CD14-positive monocyte (primary cell): ENCODE results near the gene RAI2. TPM values are rescaled to one million over a fixed set of nuclear protein-coding genes. Genes with fewer than 3 reads are reported as not detected.

Experiments
- DNase-seq, 3 donors: peaks; one replicate each; pipeline ENCODE4 v3.0.0-alpha.2; 2011 to 2022
- H2AFZ ChIP-seq: 2 replicates; pipeline ENCODE4 v1.6.0; 2012; ENCODE audit warnings: mild to moderate bottlenecking, low read depth, low read length, inconsistent platforms; ENCODE audit not compliant: insufficient read depth, poor library complexity, severe bottlenecking
- H3K27ac ChIP-seq, 2 donors: 1 replicate in 1 of 2; 2 replicates in 1 of 2; pipeline ENCODE4 v1.5.1; 2012 to 2013; ENCODE audit warnings: low read length in 2 of 2, control low read depth in 1 of 2, inconsistent platforms in 1 of 2, low read depth in 1 of 2, mild to moderate bottlenecking in 1 of 2
- H3K27me3 ChIP-seq, 2 donors: one replicate each; pipeline versions ENCODE4 v1.6.0 to v1.6.1; 2011 to 2013; ENCODE audit warnings: low read length in 2 of 2; ENCODE audit not compliant: control insufficient read depth in 2 of 2, insufficient read depth in 2 of 2
- H3K36me3 ChIP-seq, 2 donors: replicated peaks in 1 of 2; 1 replicate in 1 of 2; 2 replicates in 1 of 2; pipeline versions ENCODE4 v1.5.1 to v1.6.1; 2012 to 2013; ENCODE audit warnings: low read length in 2 of 2, control low read depth in 1 of 2, inconsistent platforms in 1 of 2, mild to moderate bottlenecking in 1 of 2; ENCODE audit not compliant: insufficient read depth in 2 of 2, control insufficient read depth in 1 of 2
- H3K4me1 ChIP-seq, 2 donors: 1 replicate in 1 of 2; 2 replicates in 1 of 2; pipeline versions ENCODE4 v1.5.1 to v1.6.1; 2012 to 2013; ENCODE audit warnings: low read length in 2 of 2, control low read depth in 1 of 2, inconsistent platforms in 1 of 2, mild to moderate bottlenecking in 1 of 2, moderate library complexity in 1 of 2; ENCODE audit not compliant: insufficient read depth in 2 of 2, control insufficient read depth in 1 of 2
- H3K4me2 ChIP-seq: replicated peaks from 2 replicates; pipeline ENCODE3; 2012; ENCODE audit warnings: low read length, moderate library complexity, mild to moderate bottlenecking; ENCODE audit not compliant: poor library complexity, severe bottlenecking; ENCODE audit errors: extremely low read depth
- H3K4me3 ChIP-seq, 3 experiments: fragments of 200-600 bp in 1 of 3; sonication (generic) in 1 of 3; replicated peaks in 1 of 3; 1 replicate in 2 of 3; 2 replicates in 1 of 3; pipeline ENCODE4 v1.5.1; 2011 to 2013; ENCODE audit warnings: low read length in 3 of 3, mild to moderate bottlenecking in 3 of 3, control low read depth in 2 of 3, low read depth in 2 of 3, inconsistent platforms in 1 of 3, moderate library complexity in 1 of 3
- H3K79me2 ChIP-seq: 2 replicates; pipeline ENCODE4 v1.6.0; 2012; ENCODE audit warnings: mild to moderate bottlenecking, control low read depth, inconsistent platforms, low read length, moderate library complexity; ENCODE audit not compliant: insufficient read depth
- H3K9ac ChIP-seq: 2 replicates; pipeline ENCODE4 v1.6.0; 2017; ENCODE audit warnings: low read length, mild to moderate bottlenecking; ENCODE audit not compliant: insufficient read depth, poor library complexity, severe bottlenecking
- H3K9me3 ChIP-seq, 2 donors: replicated peaks in 1 of 2; 1 replicate in 1 of 2; 2 replicates in 1 of 2; pipeline versions ENCODE4 v1.5.1 to v1.6.1; 2012 to 2013; ENCODE audit warnings: low read length in 2 of 2, control low read depth in 1 of 2; ENCODE audit not compliant: control insufficient read depth in 1 of 2, insufficient read depth in 1 of 2
- H4K20me1 ChIP-seq: 2 replicates; pipeline ENCODE4 v1.6.0; 2012; ENCODE audit warnings: mild to moderate bottlenecking, low read length, control low read depth, moderate library complexity; ENCODE audit not compliant: insufficient read depth
- H3K27ac Mint-ChIP-seq, 7 donors: one replicate each; pipeline ENCODE4 v1.8.0; 2020; ENCODE audit warnings: mild to moderate bottlenecking in 7 of 7, mixed read lengths in 7 of 7, moderate library complexity in 6 of 7, inconsistent platforms in 2 of 7
- H3K27me3 Mint-ChIP-seq, 3 donors: one replicate each; pipeline ENCODE4 v1.8.0; 2021 to 2022; ENCODE audit warnings: low read depth in 3 of 3, mild to moderate bottlenecking in 3 of 3, mixed read lengths in 3 of 3, moderate library complexity in 3 of 3, inconsistent platforms in 1 of 3
- H3K36me3 Mint-ChIP-seq, 2 donors: one replicate each; pipeline ENCODE4 v1.8.0; 2020; ENCODE audit warnings: mixed read lengths in 2 of 2, inconsistent platforms in 1 of 2, mild to moderate bottlenecking in 1 of 2
- H3K4me1 Mint-ChIP-seq: one replicate; pipeline ENCODE4 v1.8.0; 2020; ENCODE audit warnings: mild to moderate bottlenecking, mixed read lengths
- H3K4me3 Mint-ChIP-seq, 2 donors: one replicate each; pipeline ENCODE4 v1.8.0; 2020; ENCODE audit warnings: mild to moderate bottlenecking in 2 of 2, mixed read lengths in 2 of 2, moderate library complexity in 1 of 2
- H3K9me3 Mint-ChIP-seq, 7 donors: one replicate each; pipeline ENCODE4 v1.8.0; 2020 to 2022; ENCODE audit warnings: mixed read lengths in 7 of 7, mild to moderate bottlenecking in 6 of 7, moderate library complexity in 6 of 7, inconsistent platforms in 2 of 7
- CTCF ChIP-seq: fragments of 200-600 bp; IDR thresholded peaks from one replicate; pipeline ENCODE4 v1.8.0; 2022; ENCODE audit warnings: antibody characterized with exemption, mild to moderate bottlenecking
- WGBS: methylation state at CpG from one replicate; pipeline ENCODE4 v1.1.5; 2013; ENCODE audit warnings: missing lambda C conversion rate; ENCODE audit not compliant: insufficient coverage; 5-methylcytosine and 5-hydroxymethylcytosine counted together
- intact Hi-C, 2 donors: fragments of 100-400 bp; cut with micrococcal nuclease; formaldehyde crosslinking; loops; one replicate each; pipeline versions ENCODE4 v1.15.0 to v1.15.1; 2023
- polyA plus RNA-seq, 3 donors: library from polyadenylated mRNA; depleted of rRNA in 1 of 3; unstranded in 2 of 3; stranded (reverse) in 1 of 3; fragments of 300-500 nt in 2 of 3; fragments of >200 nt in 1 of 3; fragmentation: Illumina TruSeq in 2 of 3; gene quantifications; 1 replicate in 2 of 3; 2 replicates in 1 of 3; pipeline ENCODE4 v1.2.3, GENCODE V29; 2012 to 2021

The RAI2 gene
- polyA plus RNA-seq, 3 donors = not detected

DNA sequence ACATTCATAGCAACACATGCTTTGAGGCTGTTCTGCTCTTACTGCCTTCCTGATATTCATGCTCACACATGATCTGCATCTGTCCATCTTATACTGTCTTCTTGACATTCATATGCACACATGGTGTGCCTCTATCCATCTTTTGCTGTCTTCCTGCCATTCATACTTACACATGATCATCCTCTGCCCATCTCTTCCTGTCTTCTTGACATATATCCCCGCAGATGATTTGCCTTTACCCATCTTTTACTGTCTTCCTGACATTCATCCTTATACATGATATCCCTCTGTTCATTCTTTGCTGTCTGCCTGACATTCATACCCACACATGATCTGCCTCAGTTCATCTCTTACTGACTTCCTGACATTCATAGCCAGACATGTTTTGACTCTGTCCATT, 87.0 kb downstream of the RAI2 start:
- DNase-seq = no peak
- intact Hi-C loops = no loop called here
- Histone ChIP-seq H3K27me3 (peaks cover 0 to 3% of the 10 kb centered on the region in 2 donors), H4K20me1 (no peaks in the 10 kb centered on the region), H3K27ac (no peak overlapping the region), H3K4me1 (peaks cover 3 to 4% of the 10 kb centered on the region in 2 donors), H3K9ac (no peak overlapping the region), H3K4me2 (no peak overlapping the region), H2AFZ (no peak overlapping the region), H3K4me3 (no peak overlapping the region), H3K79me2 (no peaks in the 10 kb centered on the region), H3K36me3 (no peaks in the 10 kb centered on the region), H3K9me3 (no peaks in the 10 kb centered on the region)
- Mint-ChIP-seq H3K27me3 (peaks cover 0 to 2% (median 0%) of the 10 kb centered on the region in 3 donors), H3K9me3 (peaks cover 0 to 2% (median 0%) of the 10 kb centered on the region in 7 donors), H3K27ac (no peak overlapping the region), H3K4me3 (no peak overlapping the region), H3K36me3 (no peaks in the 10 kb centered on the region), H3K4me1 (peaks cover 25% of the 10 kb centered on the region)
- whole genome bisulfite sequencing = 86% methylated on average over 1 of the region's 1 CpG
- TF ChIP-seq CTCF = no peak

DNA sequence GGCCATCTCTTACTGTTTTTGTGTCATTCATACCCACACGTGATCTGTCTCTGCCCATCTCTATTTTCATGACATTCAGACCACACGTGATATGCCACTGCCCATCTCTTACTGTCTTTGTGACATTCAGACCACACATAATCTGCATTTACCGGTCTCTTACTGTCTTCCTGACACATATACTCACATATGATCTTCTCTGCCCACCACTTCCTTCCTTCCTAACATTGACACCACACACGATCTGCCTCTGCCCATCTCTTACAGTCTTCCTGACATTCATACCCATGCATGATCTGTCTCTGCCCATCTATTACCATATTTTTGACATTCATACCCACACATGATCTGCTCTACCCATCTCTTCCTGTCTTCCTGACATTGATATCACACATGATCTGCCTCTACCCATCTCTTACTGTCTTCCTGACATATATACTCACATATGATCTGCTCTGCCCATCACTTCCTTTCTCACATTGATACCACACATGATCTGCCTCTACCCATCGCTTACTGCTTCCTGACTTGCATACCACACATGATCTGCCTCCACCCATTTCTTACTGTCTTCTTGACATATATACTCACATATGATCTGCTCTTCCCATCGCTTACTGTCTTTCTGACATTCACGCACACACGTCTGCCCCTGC, 87.7 kb downstream of the RAI2 start:
- no peaks in the 10 kb centered on the region for H3K36me3 ChIP-seq
- H3K4me1 Mint-ChIP-seq = peaks cover 18% of the 10 kb centered on the region
- no peak overlapping the region for H3K9ac ChIP-seq
- H2AFZ ChIP-seq = no peak overlapping the region
- DNase-seq = no peak
- H4K20me1 ChIP-seq = no peaks in the 10 kb centered on the region
- H3K79me2 ChIP-seq = no peaks in the 10 kb centered on the region
- H3K4me3 Mint-ChIP-seq = no peak overlapping the region
- no peaks in the 10 kb centered on the region for H3K9me3 ChIP-seq
- H3K36me3 Mint-ChIP-seq = no peaks in the 10 kb centered on the region
- H3K4me1 ChIP-seq = peaks cover 0 to 4% of the 10 kb centered on the region in 2 donors
- H3K27ac Mint-ChIP-seq = no peak overlapping the region
- no peak for TF ChIP-seq CTCF
- H3K4me2 ChIP-seq = no peak overlapping the region
- peaks cover 0 to 2% (median 0%) of the 10 kb centered on the region in 3 donors for H3K27me3 Mint-ChIP-seq
- intact Hi-C loops = no loop called here
- H3K27ac ChIP-seq = no peak overlapping the region
- no peak overlapping the region for H3K4me3 ChIP-seq
- peaks cover 0 to 2% (median 0%) of the 10 kb centered on the region in 7 donors for H3K9me3 Mint-ChIP-seq
- 79% methylated on average over 4 of the region's 8 CpGs for WGBS
- peaks cover 0 to 3% of the 10 kb centered on the region in 2 donors for H3K27me3 ChIP-seq
